ENCODE measurements around the gene LYAR.

The LYAR gene

DNA sequence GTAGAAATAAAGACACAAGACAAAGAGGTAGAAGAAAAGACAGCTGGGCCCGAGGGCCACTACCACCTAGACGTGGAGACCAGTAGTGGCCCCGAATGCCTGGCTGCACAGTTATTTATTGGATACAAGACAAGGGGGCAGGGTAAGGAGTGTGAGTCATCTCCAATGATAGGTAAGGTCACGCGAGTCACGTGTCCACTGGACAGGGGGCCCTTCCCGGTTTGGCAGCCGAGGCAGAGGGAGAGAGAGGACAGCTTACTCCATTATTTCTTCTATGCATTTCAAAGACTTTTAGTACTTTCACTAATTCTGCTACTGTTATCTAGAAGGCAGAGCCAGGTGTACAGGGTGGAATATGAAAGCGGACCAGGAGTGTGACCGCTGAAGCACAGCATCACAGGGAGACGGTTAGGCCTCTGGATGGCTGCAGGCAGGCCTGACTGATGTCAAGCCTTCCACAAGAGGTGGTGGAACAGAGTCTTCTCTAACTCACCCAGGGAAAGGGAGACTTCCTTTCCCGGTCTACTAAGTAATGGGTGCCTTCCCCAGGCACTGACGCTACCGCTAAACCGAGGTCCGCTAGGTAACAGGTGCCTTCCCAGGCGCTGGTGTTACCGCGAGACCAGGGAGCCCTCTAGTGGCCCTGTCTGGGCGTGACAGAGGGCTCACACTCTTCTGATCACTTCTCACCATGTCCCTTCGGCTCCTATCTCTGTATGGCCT is 45.0 kb upstream of the LYAR start (continued):
- TF ChIP-seq, protein P1, sequence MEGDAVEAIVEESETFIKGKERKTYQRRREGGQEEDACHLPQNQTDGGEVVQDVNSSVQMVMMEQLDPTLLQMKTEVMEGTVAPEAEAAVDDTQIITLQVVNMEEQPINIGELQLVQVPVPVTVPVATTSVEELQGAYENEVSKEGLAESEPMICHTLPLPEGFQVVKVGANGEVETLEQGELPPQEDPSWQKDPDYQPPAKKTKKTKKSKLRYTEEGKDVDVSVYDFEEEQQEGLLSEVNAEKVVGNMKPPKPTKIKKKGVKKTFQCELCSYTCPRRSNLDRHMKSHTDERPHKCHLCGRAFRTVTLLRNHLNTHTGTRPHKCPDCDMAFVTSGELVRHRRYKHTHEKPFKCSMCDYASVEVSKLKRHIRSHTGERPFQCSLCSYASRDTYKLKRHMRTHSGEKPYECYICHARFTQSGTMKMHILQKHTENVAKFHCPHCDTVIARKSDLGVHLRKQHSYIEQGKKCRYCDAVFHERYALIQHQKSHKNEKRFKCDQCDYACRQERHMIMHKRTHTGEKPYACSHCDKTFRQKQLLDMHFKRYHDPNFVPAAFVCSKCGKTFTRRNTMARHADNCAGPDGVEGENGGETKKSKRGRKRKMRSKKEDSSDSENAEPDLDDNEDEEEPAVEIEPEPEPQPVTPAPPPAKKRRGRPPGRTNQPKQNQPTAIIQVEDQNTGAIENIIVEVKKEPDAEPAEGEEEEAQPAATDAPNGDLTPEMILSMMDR (tag by site-specific recombination; IDR thresholded peaks at IDR 0.05) = peak; percentile 63
- TF ChIP-seq BCL11B (tag by site-specific recombination; IDR thresholded peaks at IDR 0.05; ENCODE audit: low read depth) = no peak
- TF ChIP-seq ZNF654 (tag by site-specific recombination; IDR thresholded peaks at IDR 0.05; ENCODE audit: low read depth) = peak; percentile 92
- peak; percentile 99 for TF ChIP-seq SCRT2 (tag by site-specific recombination; IDR thresholded peaks at IDR 0.05)
- no peak for TF ChIP-seq ZNF670 (tag by site-specific recombination; IDR thresholded peaks at IDR 0.05; ENCODE audit: low read depth)
- TF ChIP-seq SCRT1 (tag by site-specific recombination; IDR thresholded peaks at IDR 0.05; ENCODE audit: borderline replicate concordance) = peak; percentile 92
- no peak for TF ChIP-seq ZNF114 (tag by site-specific recombination; IDR thresholded peaks at IDR 0.05)
- TF ChIP-seq HOXC10 (CRISPR knock-in tag; IDR thresholded peaks at IDR 0.05) = no peak
- TF ChIP-seq ZEB2 (tag by site-specific recombination; IDR thresholded peaks at IDR 0.05) = 0 out of 2 replicates have a peak, but pooled peaks have one; percentile 43
- no peak for TF ChIP-seq SETDB1 (IDR thresholded peaks at IDR 0.05; ENCODE audit: insufficient read length, low read length)
- no peak for TF ChIP-seq ZFP69B (tag by site-specific recombination; IDR thresholded peaks at IDR 0.05)
- peak; percentile 44; the same call in 1 of the 2 replicates for TF ChIP-seq PRDM1 (tag by site-specific recombination; IDR thresholded peaks at IDR 0.05)
- TF ChIP-seq, protein P2, sequence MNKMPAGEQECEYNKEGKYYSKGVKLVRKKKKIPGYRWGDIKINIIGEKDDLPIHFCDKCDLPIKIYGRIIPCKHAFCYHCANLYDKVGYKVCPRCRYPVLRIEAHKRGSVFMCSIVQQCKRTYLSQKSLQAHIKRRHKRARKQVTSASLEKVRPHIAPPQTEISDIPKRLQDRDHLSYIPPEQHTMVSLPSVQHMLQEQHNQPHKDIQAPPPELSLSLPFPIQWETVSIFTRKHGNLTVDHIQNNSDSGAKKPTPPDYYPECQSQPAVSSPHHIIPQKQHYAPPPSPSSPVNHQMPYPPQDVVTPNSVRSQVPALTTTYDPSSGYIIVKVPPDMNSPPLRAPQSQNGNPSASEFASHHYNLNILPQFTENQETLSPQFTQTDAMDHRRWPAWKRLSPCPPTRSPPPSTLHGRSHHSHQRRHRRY (tag by site-specific recombination; IDR thresholded peaks at IDR 0.05) = no peak
- TF ChIP-seq ZNF324 (tag by site-specific recombination; IDR thresholded peaks at IDR 0.05) = no peak
- no peak for TF ChIP-seq ZBTB21 (tag by site-specific recombination; IDR thresholded peaks at IDR 0.05)
- peak; percentile 38 for TF ChIP-seq ZNF335 (tag by site-specific recombination; conservative IDR thresholded peaks at IDR 0.05)

DNA sequence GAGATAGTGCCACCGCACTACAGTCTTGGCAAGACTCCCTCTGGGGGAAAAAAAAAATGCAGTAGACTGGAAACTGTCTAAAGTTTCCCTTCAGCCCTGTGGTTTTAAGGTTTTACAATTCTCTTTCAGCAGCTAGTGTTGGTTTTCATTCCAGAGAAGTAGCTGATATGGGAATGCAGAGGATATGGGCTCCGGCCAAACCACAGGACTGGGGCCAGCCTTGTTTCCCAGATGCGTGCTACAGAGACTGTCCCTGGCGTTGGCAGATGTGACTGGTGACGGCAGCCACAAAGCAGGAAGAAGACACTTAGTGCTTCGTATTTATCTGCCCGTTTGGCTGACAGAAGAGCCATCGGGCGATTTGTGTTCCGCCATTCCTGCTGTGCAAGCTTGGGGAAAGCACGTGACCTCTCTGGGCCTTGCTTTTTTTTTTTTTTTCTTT is 43.3 kb upstream of the LYAR start:
- Histone ChIP-seq H3K9me3 (ENCODE audit: control insufficient read depth, insufficient read depth, low read depth, low read length) (no peaks in the 10 kb centered on the region), H3K27ac (ENCODE audit: extremely low read depth, low read depth, low read length) (no peak overlapping the region), H3K4me3 (ENCODE audit: low read depth, low read length) (no peak overlapping the region), H3K36me3 (ENCODE audit: control insufficient read depth in 2 of 2, insufficient read depth in 1 of 2, low read length in 2 of 2) (no peaks in the 10 kb centered on the region), H3K4me1 (ENCODE audit: control insufficient read depth, insufficient read depth, low read length) (no peaks in the 10 kb centered on the region)
- TF ChIP-seq ZNF132 (tag by site-specific recombination; IDR thresholded peaks at IDR 0.05; ENCODE audit: borderline replicate concordance) (no peak), ZNF670 (tag by site-specific recombination; IDR thresholded peaks at IDR 0.05; ENCODE audit: low read depth) (no peak), ZNF768 (tag by site-specific recombination; IDR thresholded peaks at IDR 0.05) (no peak), ZNF596 (tag by site-specific recombination; IDR thresholded peaks at IDR 0.05) (no peak)
- CTCF ChIA-PET = interaction anchor here (0.6 to 1.8 kb wide), 4 partner anchors 73 to 272 kb away, joined by 3 to 10 read pairs (median 4); no protein-coding TSS in a partner anchor
- POLR2A ChIA-PET = no interaction called here

DNA sequence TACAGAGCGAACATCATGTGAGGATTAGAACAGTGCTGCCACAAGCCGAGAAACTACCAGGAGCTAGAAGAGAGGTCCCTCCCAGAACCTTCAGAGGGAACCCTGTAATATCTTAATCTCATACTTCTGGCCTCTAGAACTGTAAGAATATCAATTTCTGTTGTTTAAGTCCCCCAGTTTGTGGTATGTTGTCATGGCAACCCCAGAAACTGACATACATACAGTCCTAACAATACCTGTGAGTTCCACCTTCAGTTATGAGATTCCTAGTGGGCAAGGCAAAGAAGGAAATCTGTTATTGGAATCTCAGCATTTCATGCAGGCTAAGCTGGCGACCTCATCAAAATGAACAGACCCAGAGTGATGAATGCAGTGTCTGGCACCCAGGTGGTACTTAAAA is 42.6 kb upstream of the LYAR start:
- Histone ChIP-seq H3K4me1 (ENCODE audit: control insufficient read depth, insufficient read depth, low read length) (no peaks in the 10 kb centered on the region), H3K9me3 (ENCODE audit: control insufficient read depth, insufficient read depth, low read depth, low read length) (no peaks in the 10 kb centered on the region), H3K36me3 (ENCODE audit: control insufficient read depth in 2 of 2, insufficient read depth in 1 of 2, low read length in 2 of 2) (no peaks in the 10 kb centered on the region), H3K4me3 (ENCODE audit: low read depth, low read length) (no peak overlapping the region), H3K27ac (ENCODE audit: extremely low read depth, low read depth, low read length) (no peak overlapping the region)
- POLR2A ChIA-PET = no interaction called here
- TF ChIP-seq ZNF776 (tag by site-specific recombination; IDR thresholded peaks at IDR 0.05; ENCODE audit: borderline replicate concordance) (no peak), ZSCAN30 (tag by site-specific recombination; IDR thresholded peaks at IDR 0.05) (no peak), ZNF202 (tag by site-specific recombination; IDR thresholded peaks at IDR 0.05; ENCODE audit: borderline replicate concordance) (no peak), ZBTB7A (tag by site-specific recombination; IDR thresholded peaks at IDR 0.05; ENCODE audit: low read depth) (no peak), SP7 (tag by site-specific recombination; IDR thresholded peaks at IDR 0.05) (no peak), GLIS2 (tag by site-specific recombination; IDR thresholded peaks at IDR 0.05) (no peak), BCL11B (tag by site-specific recombination; IDR thresholded peaks at IDR 0.05; ENCODE audit: low read depth) (no peak), GLIS1 (tag by site-specific recombination; IDR thresholded peaks at IDR 0.05) (no peak)
- TF ChIP-seq, protein P3, sequence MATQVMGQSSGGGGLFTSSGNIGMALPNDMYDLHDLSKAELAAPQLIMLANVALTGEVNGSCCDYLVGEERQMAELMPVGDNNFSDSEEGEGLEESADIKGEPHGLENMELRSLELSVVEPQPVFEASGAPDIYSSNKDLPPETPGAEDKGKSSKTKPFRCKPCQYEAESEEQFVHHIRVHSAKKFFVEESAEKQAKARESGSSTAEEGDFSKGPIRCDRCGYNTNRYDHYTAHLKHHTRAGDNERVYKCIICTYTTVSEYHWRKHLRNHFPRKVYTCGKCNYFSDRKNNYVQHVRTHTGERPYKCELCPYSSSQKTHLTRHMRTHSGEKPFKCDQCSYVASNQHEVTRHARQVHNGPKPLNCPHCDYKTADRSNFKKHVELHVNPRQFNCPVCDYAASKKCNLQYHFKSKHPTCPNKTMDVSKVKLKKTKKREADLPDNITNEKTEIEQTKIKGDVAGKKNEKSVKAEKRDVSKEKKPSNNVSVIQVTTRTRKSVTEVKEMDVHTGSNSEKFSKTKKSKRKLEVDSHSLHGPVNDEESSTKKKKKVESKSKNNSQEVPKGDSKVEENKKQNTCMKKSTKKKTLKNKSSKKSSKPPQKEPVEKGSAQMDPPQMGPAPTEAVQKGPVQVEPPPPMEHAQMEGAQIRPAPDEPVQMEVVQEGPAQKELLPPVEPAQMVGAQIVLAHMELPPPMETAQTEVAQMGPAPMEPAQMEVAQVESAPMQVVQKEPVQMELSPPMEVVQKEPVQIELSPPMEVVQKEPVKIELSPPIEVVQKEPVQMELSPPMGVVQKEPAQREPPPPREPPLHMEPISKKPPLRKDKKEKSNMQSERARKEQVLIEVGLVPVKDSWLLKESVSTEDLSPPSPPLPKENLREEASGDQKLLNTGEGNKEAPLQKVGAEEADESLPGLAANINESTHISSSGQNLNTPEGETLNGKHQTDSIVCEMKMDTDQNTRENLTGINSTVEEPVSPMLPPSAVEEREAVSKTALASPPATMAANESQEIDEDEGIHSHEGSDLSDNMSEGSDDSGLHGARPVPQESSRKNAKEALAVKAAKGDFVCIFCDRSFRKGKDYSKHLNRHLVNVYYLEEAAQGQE (tag by site-specific recombination; IDR thresholded peaks at IDR 0.05) = no peak
- CTCF ChIA-PET = interaction anchor here (1.4 to 1.8 kb wide), 3 partner anchors 72 to 149 kb away, joined by 4 to 10 read pairs (median 8); no protein-coding TSS in a partner anchor

All from HEK293 (cell line).